ENCODE results near the gene RBMS3. TPM values are rescaled to one million over a fixed set of nuclear protein-coding genes. Genes with fewer than 3 reads are reported as not detected.

RBMS3 gene
- total and polyA plus RNA-seq, 2 of the 8 experiments (the other 6 are each of a cell fraction or from before 2014, with no cell fraction given): 3.7 to 6.9 TPM

DNA sequence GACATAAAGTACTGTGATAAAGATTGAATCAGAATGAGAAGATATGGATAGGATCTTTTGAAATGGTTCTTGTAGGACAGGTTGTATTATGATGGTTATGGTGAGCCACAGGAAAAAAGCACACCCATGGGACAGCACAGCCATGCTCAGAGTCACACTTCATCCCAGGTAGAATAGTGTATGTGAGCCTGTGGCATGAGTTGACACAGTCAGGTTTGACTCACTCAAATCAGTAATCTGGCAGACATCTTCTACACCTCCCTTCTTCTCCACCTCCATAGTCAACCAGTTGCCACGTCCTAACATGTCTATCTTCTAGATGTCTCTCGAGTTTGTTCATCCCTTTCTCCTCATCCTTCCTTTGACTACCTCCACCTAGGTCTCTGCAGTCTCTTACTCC, 176.0 kb downstream of the RBMS3 start:
- CTCF ChIA-PET (ENCODE audit: partially characterized antibody): no interaction called here
- POLR2A ChIA-PET (ENCODE audit: partially characterized antibody): no interaction called here
- no peaks in the 10 kb centered on the region for H3K9me3 ChIP-seq (ENCODE audit: insufficient read depth in 2 of 2, low read depth in 1 of 2, low read length in 1 of 2)
- H3K56ac ChIP-seq (replicated peaks; ENCODE audit: insufficient read length, low read depth, low read length): no peak overlapping the region
- no peak overlapping the region for H2BK15ac ChIP-seq (ENCODE audit: low read length)
- peaks cover 4 to 11% (median 6%) of the 10 kb centered on the region in 4 experiments; a peak in 6 of 7 replicates for H3K4me1 ChIP-seq (replicated peaks in 1 of 4; ENCODE audit: control insufficient read depth in 3 of 4, insufficient read depth in 4 of 4, low read length in 3 of 4)
- no peak overlapping the region for H4K5ac ChIP-seq (ENCODE audit: insufficient read length, low read depth, low read length)
- WGBS, 2 experiments (ENCODE audit: extremely low coverage in 1 of 2, insufficient coverage in 1 of 2, insufficient read length in 1 of 2, insufficient replicate concordance in 2 of 2, low coverage in 1 of 2, low lambda C conversion rate in 2 of 2, missing lambda C conversion rate in 1 of 2): 75% methylated on average over 2 of the region's 2 CpGs; no CpG with 5 or more reads in 1 of the 2 experiments
- 0 out of 2 replicates have a peak overlapping the region, but pooled peaks have one; percentile 10 for H2AK5ac ChIP-seq (ENCODE audit: low read depth, low read length)
- no peak overlapping the region for H2BK120ac ChIP-seq (replicated peaks; ENCODE audit: low read depth, low read length)
- no peak overlapping the region for H2BK20ac ChIP-seq (ENCODE audit: low read length)
- FAIRE-seq: no peak
- H3K23ac ChIP-seq (ENCODE audit: insufficient read length): no peak overlapping the region
- no peaks in the 10 kb centered on the region for H3K36me3 ChIP-seq (ENCODE audit: control insufficient read depth in 2 of 4, insufficient read depth in 4 of 4, low read length in 3 of 4)
- H3K79me1 ChIP-seq (ENCODE audit: low read depth, low read length): no peaks in the 10 kb centered on the region
- H3K23me2 ChIP-seq (ENCODE audit: low read depth, low read length): no peaks in the 10 kb centered on the region; the same call in 1 of the 2 replicates
- H3K27me3 ChIP-seq (replicated peaks in 1 of 4; ENCODE audit: control insufficient read depth in 3 of 4, extremely low read depth in 1 of 4, insufficient read depth in 3 of 4, low read length in 3 of 4): no peaks in the 10 kb centered on the region; a peak in 1 of 7 replicates
- no peak overlapping the region for H3K14ac ChIP-seq (ENCODE audit: insufficient read length)
- TF ChIP-seq SP4 (IDR thresholded peaks at IDR 0.05; ENCODE audit: low read length): no peak
- TF ChIP-seq POLR2AphosphoS5 (IDR thresholded peaks at IDR 0.05; ENCODE audit: low read depth, low read length): no peak
- no peak for TF ChIP-seq CREB1 (IDR thresholded peaks at IDR 0.05)
- TF ChIP-seq TBP (IDR thresholded peaks at IDR 0.05; ENCODE audit: low read depth, low read length): no peak
- TF ChIP-seq NANOG (IDR thresholded peaks at IDR 0.05; ENCODE audit: insufficient read depth, low read depth, low read length, poor library complexity, severe bottlenecking): no peak
- no peak for TF ChIP-seq BCL11A (IDR thresholded peaks at IDR 0.05; ENCODE audit: low read depth in 2 of 2, low read length in 2 of 2)
- no peak for TF ChIP-seq RNF2 (IDR thresholded peaks at IDR 0.05; ENCODE audit: borderline replicate concordance, low read depth, low read length, missing control alignments, poor library complexity, severe bottlenecking)
- TF ChIP-seq SP1 (IDR thresholded peaks at IDR 0.05; ENCODE audit: low read depth, low read length): no peak
- TF ChIP-seq TAF7 (optimal IDR thresholded peaks at IDR 0.05; ENCODE audit: borderline replicate concordance, low read depth, low read length): no peak
- no peak for TF ChIP-seq TEAD4 (IDR thresholded peaks at IDR 0.05; ENCODE audit: low read depth, low read length)
- TF ChIP-seq, protein P1, sequence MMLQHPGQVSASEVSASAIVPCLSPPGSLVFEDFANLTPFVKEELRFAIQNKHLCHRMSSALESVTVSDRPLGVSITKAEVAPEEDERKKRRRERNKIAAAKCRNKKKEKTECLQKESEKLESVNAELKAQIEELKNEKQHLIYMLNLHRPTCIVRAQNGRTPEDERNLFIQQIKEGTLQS (IDR thresholded peaks at IDR 0.05; ENCODE audit: insufficient read depth, low read depth, low read length): no peak
- H4K8ac ChIP-seq (ENCODE audit: extremely low read depth, insufficient read depth, low read length): no peak overlapping the region
- no peak overlapping the region for H3K9ac ChIP-seq (replicated peaks in 1 of 4; ENCODE audit: extremely low read depth in 1 of 4, low read depth in 3 of 4, low read length in 3 of 4)
- no peak overlapping the region for H3K18ac ChIP-seq (ENCODE audit: extremely low read depth, low read length)
- H3K79me2 ChIP-seq (ENCODE audit: control insufficient read depth in 1 of 2, insufficient read depth in 2 of 2, low read length in 2 of 2): no peaks in the 10 kb centered on the region
- no peak overlapping the region for H2AFZ ChIP-seq (ENCODE audit: low read length)
- no peak overlapping the region for H3K27ac ChIP-seq (ENCODE audit: low read depth, low read length)
- H3K4ac ChIP-seq (replicated peaks; ENCODE audit: insufficient read length, low read depth, low read length): no peak overlapping the region
- no peak overlapping the region for H3K4me3 ChIP-seq (ENCODE audit: extremely low read depth in 1 of 4, insufficient read depth in 2 of 4, low read depth in 3 of 4, low read length in 4 of 4)
- no peak for DNase-seq (ENCODE audit: low read depth in 1 of 2, low spot score in 2 of 2)
- no peak overlapping the region for H2BK5ac ChIP-seq (ENCODE audit: low read depth, low read length)
- no peak overlapping the region for H2BK12ac ChIP-seq (ENCODE audit: low read depth, low read length)
- H4K91ac ChIP-seq (replicated peaks; ENCODE audit: insufficient read length, low read length): no peak overlapping the region
- no peaks in the 10 kb centered on the region for H4K20me1 ChIP-seq (replicated peaks in 1 of 2; ENCODE audit: control insufficient read depth in 1 of 2, insufficient read depth in 2 of 2, low read length in 2 of 2)
- H3K4me2 ChIP-seq (ENCODE audit: insufficient read depth in 1 of 2, low read depth in 2 of 2, low read length in 2 of 2): no peak overlapping the region
